HepG2 (cell line): ENCODE measurements around the gene RPLP1. TPM values are rescaled to one million over a fixed set of nuclear protein-coding genes. Genes with fewer than 3 reads are reported as not detected.
A peak's percentile ranks its signal among the peaks of the same experiment; 100 is the strongest.

ENCODE experiments used
- CHD4 ChIP-seq: fragments of 200-600 bp; sonication (generic); IDR thresholded peaks from 2 replicates; pipeline ENCODE4 v1.7.0; 2017; ENCODE audit warnings: mild to moderate bottlenecking, low read length, borderline replicate concordance
- EED ChIP-seq: sonication (generic); formaldehyde crosslinking; IDR thresholded peaks from 2 replicates; pipeline ENCODE4 v1.5.0; 2020; ENCODE audit warnings: mild to moderate bottlenecking, missing genetic modification reagents
- ELF3 ChIP-seq: IDR thresholded peaks from 2 replicates; pipeline ENCODE4 v1.6.1; 2016; ENCODE audit warnings: missing genetic modification reagents, missing compliant biosample characterization
- HOXA7 ChIP-seq: sonication (generic); formaldehyde crosslinking; IDR thresholded peaks from 2 replicates; pipeline ENCODE4 v1.8.1; 2022; ENCODE audit warnings: mild to moderate bottlenecking, missing genetic modification reagents, moderate library complexity
- KDM5A ChIP-seq: fragments of 200-600 bp; sonication (generic); IDR thresholded peaks from 2 replicates; pipeline ENCODE4 v1.7.0; 2018; ENCODE audit warnings: antibody characterized with exemption, mild to moderate bottlenecking, low read length, borderline replicate concordance
- NFATC3 ChIP-seq: sonication (generic); formaldehyde crosslinking; IDR thresholded peaks from 2 replicates; pipeline ENCODE4 v1.5.1; 2020; ENCODE audit warnings: mild to moderate bottlenecking, missing genetic modification reagents
- NFIB ChIP-seq: sonication (generic); formaldehyde crosslinking; IDR thresholded peaks from 2 replicates; pipeline ENCODE4 v1.9.0; 2021; ENCODE audit warnings: missing genetic modification reagents, mild to moderate bottlenecking, borderline replicate concordance
- NFIC ChIP-seq: IDR thresholded peaks from 2 replicates; pipeline ENCODE4 v1.6.1; 2012; ENCODE audit warnings: mild to moderate bottlenecking, low read length, inconsistent platforms
- SNAI1 ChIP-seq: sonication (generic); formaldehyde crosslinking; IDR thresholded peaks from 2 replicates; pipeline ENCODE4 v1.5.0; 2020; ENCODE audit warnings: mild to moderate bottlenecking, missing genetic modification reagents, borderline replicate concordance
- SOX5 ChIP-seq: IDR thresholded peaks from 2 replicates; pipeline ENCODE4 v1.6.1; 2016; ENCODE audit warnings: borderline replicate concordance
- TBX2 ChIP-seq: sonication (generic); formaldehyde crosslinking; IDR thresholded peaks from 2 replicates; pipeline ENCODE4 v1.5.0; 2020; ENCODE audit warnings: missing genetic modification reagents, mild to moderate bottlenecking, borderline replicate concordance
- ZFX ChIP-seq: sonication (generic); formaldehyde crosslinking; IDR thresholded peaks from 2 replicates; pipeline ENCODE4 v1.4.0; 2020; ENCODE audit warnings: mild to moderate bottlenecking, low read depth, missing genetic modification reagents, moderate library complexity
- ZNF101 ChIP-seq: sonication (generic); formaldehyde crosslinking; IDR thresholded peaks from 2 replicates; pipeline ENCODE4 v1.4.0; 2020; ENCODE audit warnings: mild to moderate bottlenecking, low read depth, missing genetic modification reagents, borderline replicate concordance
- ZNF121 ChIP-seq: sonication (generic); formaldehyde crosslinking; IDR thresholded peaks from 2 replicates; pipeline ENCODE4 v1.5.0; 2020; ENCODE audit warnings: mild to moderate bottlenecking, missing genetic modification reagents
- ZNF205 ChIP-seq: IDR thresholded peaks from 2 replicates; pipeline ENCODE4 v1.6.1; 2018; ENCODE audit warnings: missing biosample characterization, missing genetic modification reagents
- ZNF326 ChIP-seq: sonication (generic); formaldehyde crosslinking; IDR thresholded peaks from 2 replicates; pipeline ENCODE4 v1.4.0; 2020; ENCODE audit warnings: missing genetic modification reagents, borderline replicate concordance
- ZNF335 ChIP-seq: sonication (generic); formaldehyde crosslinking; IDR thresholded peaks from 2 replicates; pipeline ENCODE4 v1.4.0; 2020; ENCODE audit warnings: missing genetic modification reagents
- ZNF569 ChIP-seq: sonication (generic); formaldehyde crosslinking; IDR thresholded peaks from 2 replicates; pipeline ENCODE4 v1.5.0; 2020; ENCODE audit warnings: mild to moderate bottlenecking, missing genetic modification reagents, moderate library complexity, borderline replicate concordance
- ZNF572 ChIP-seq: sonication (generic); formaldehyde crosslinking; IDR thresholded peaks from 2 replicates; pipeline ENCODE4 v1.5.1; 2020; ENCODE audit warnings: mild to moderate bottlenecking, missing genetic modification reagents
- ZNF614 ChIP-seq: IDR thresholded peaks from 2 replicates; pipeline ENCODE4 v1.6.1; 2018; ENCODE audit warnings: missing biosample characterization, missing genetic modification reagents, inconsistent platforms, borderline replicate concordance
- ZNF644 ChIP-seq: IDR thresholded peaks from 2 replicates; pipeline ENCODE4 v1.6.1; 2016; ENCODE audit warnings: low read depth
- ZNF83 ChIP-seq: sonication (generic); formaldehyde crosslinking; IDR thresholded peaks from 2 replicates; pipeline ENCODE4 v1.4.0; 2020; ENCODE audit warnings: missing genetic modification reagents, mild to moderate bottlenecking, borderline replicate concordance
- polyA plus RNA-seq, 8 experiments: library from polyadenylated mRNA; depleted of rRNA in 3 of 8; stranded (reverse) in 7 of 8; unstranded in 1 of 8; fragments of >200 nt; fragmentation: Illumina TruSeq in 4 of 8; extraction: Trizol in 4 of 8; gene quantifications; 2 replicates each; pipeline versions ENCODE4 v1.2.1 to v1.2.3, GENCODE V29; 2011 to 2016; ENCODE audit warnings: low read depth in 4 of 8, missing spikeins in 1 of 8, mixed read lengths in 1 of 8; ENCODE audit not compliant: insufficient read depth in 1 of 8
- total RNA-seq, 5 experiments: library from RNA; depleted of rRNA; stranded (reverse); fragments of >200 nt; fragmentation: Illumina TruSeq; extraction: Trizol; gene quantifications; 2 replicates each; pipeline ENCODE4 v1.2.3, GENCODE V29; 2016; ENCODE audit warnings: low read depth in 1 of 5
- TF ChIP-seq, protein P1 (sequence below): sonication (generic); formaldehyde crosslinking; IDR thresholded peaks from 2 replicates; pipeline ENCODE4 v1.8.1; 2023; ENCODE audit warnings: mild to moderate bottlenecking, missing genetic modification reagents
- TF ChIP-seq, protein P2 (sequence below): sonication (generic); formaldehyde crosslinking; IDR thresholded peaks from 2 replicates; pipeline ENCODE4 v1.4.0; 2020; ENCODE audit warnings: missing genetic modification reagents, mild to moderate bottlenecking, borderline replicate concordance
- TF ChIP-seq, protein P3 (sequence below): sonication (generic); formaldehyde crosslinking; IDR thresholded peaks from 2 replicates; pipeline ENCODE4 v1.8.0; 2022; ENCODE audit warnings: mild to moderate bottlenecking, missing genetic modification reagents; ENCODE audit not compliant: insufficient replicate concordance

Gene RPLP1
- total and polyA plus RNA-seq, 2 of the 13 experiments (the other 11 are each of a cell fraction or from before 2014, with no cell fraction given) = 817 to 929 TPM

DNA sequence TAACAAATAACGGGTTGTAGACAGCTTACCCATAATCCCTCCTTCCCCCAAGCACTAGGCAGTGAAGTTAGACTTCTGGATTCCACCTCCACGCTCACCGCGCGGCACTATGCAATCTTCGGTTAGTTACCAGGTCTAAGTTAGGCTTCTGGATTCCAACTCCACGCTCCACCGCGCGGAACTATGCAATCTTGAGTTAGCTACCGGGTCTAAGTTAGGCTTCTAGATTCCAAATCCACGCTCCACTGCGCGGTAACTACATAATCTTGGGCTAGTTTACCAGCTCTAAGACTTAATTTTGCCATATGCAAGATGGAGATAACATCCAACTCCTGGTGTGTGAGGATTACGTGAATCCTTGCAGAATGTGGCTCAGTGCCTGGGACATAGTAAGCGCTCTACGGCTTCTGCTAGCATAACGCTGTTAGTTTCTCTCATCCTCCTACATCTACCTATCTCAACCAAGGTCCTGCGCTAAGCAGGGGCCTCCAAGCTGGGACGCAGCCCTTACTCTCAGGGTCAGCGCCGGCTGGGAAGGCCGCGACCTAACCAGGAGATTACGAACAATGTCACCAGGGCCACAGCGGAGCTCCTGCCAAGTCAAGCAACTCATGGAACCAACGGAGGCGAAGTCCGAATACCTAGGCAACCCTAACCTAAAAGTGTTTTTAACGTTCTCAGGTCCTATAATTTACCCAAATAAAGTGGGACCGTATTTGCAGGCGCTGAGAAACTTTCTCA is 497 bp upstream of the RPLP1 start (continued):
- 0 out of 2 replicates have a peak, but pooled peaks have one; percentile 25 for TF ChIP-seq NFIC
- no peak for TF ChIP-seq ZNF83 (CRISPR knock-in tag)
- TF ChIP-seq ZNF101 (CRISPR knock-in tag) = no peak
- TF ChIP-seq, protein P1, sequence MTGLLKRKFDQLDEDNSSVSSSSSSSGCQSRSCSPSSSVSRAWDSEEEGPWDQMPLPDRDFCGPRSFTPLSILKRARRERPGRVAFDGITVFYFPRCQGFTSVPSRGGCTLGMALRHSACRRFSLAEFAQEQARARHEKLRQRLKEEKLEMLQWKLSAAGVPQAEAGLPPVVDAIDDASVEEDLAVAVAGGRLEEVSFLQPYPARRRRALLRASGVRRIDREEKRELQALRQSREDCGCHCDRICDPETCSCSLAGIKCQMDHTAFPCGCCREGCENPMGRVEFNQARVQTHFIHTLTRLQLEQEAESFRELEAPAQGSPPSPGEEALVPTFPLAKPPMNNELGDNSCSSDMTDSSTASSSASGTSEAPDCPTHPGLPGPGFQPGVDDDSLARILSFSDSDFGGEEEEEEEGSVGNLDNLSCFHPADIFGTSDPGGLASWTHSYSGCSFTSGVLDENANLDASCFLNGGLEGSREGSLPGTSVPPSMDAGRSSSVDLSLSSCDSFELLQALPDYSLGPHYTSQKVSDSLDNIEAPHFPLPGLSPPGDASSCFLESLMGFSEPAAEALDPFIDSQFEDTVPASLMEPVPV = no peak; the same call in 1 of the 2 replicates
- TF ChIP-seq ZNF569 (CRISPR knock-in tag) = no peak
- TF ChIP-seq EED (CRISPR knock-in tag) = no peak
- no peak for TF ChIP-seq ZNF335
- peak; percentile 98 for TF ChIP-seq ZNF205 (CRISPR knock-in tag)
- TF ChIP-seq SNAI1 (CRISPR knock-in tag) = no peak
- TF ChIP-seq, protein P2, sequence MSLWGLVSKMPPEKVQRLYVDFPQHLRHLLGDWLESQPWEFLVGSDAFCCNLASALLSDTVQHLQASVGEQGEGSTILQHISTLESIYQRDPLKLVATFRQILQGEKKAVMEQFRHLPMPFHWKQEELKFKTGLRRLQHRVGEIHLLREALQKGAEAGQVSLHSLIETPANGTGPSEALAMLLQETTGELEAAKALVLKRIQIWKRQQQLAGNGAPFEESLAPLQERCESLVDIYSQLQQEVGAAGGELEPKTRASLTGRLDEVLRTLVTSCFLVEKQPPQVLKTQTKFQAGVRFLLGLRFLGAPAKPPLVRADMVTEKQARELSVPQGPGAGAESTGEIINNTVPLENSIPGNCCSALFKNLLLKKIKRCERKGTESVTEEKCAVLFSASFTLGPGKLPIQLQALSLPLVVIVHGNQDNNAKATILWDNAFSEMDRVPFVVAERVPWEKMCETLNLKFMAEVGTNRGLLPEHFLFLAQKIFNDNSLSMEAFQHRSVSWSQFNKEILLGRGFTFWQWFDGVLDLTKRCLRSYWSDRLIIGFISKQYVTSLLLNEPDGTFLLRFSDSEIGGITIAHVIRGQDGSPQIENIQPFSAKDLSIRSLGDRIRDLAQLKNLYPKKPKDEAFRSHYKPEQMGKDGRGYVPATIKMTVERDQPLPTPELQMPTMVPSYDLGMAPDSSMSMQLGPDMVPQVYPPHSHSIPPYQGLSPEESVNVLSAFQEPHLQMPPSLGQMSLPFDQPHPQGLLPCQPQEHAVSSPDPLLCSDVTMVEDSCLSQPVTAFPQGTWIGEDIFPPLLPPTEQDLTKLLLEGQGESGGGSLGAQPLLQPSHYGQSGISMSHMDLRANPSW (CRISPR knock-in tag) = no peak
- no peak; the same call in 1 of the 2 replicates for TF ChIP-seq ELF3 (CRISPR knock-in tag)
- no peak for TF ChIP-seq NFATC3 (CRISPR knock-in tag)
- peak; percentile 80; the same call in 1 of the 2 replicates for TF ChIP-seq ZNF572 (CRISPR knock-in tag)
- TF ChIP-seq ZFX (CRISPR knock-in tag) = peak; percentile 97
- no peak; the same call in none of the 2 replicates for TF ChIP-seq ZNF614 (CRISPR knock-in tag)
- no peak for TF ChIP-seq NFIB (CRISPR knock-in tag)
- no peak for TF ChIP-seq SOX5 (CRISPR knock-in tag)
- TF ChIP-seq TBX2 (CRISPR knock-in tag) = no peak
- TF ChIP-seq CHD4 = no peak
- TF ChIP-seq, protein P3, sequence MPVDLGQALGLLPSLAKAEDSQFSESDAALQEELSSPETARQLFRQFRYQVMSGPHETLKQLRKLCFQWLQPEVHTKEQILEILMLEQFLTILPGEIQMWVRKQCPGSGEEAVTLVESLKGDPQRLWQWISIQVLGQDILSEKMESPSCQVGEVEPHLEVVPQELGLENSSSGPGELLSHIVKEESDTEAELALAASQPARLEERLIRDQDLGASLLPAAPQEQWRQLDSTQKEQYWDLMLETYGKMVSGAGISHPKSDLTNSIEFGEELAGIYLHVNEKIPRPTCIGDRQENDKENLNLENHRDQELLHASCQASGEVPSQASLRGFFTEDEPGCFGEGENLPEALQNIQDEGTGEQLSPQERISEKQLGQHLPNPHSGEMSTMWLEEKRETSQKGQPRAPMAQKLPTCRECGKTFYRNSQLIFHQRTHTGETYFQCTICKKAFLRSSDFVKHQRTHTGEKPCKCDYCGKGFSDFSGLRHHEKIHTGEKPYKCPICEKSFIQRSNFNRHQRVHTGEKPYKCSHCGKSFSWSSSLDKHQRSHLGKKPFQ (CRISPR knock-in tag) = no peak
- TF ChIP-seq HOXA7 (CRISPR knock-in tag) = no peak
- TF ChIP-seq ZNF121 (CRISPR knock-in tag) = peak; percentile 57; the same call in 1 of the 2 replicates
- 0 out of 2 replicates have a peak, but pooled peaks have one; percentile 24 for TF ChIP-seq ZNF644
- TF ChIP-seq ZNF326 = no peak
- TF ChIP-seq KDM5A = no peak
